GM21717 (cell line): Measurements from ENCODE around the gene CHRNB2.
"Not testable (repeated sequence)": the region's sequence is repeated elsewhere in the genome, so short reads cannot be mapped to it uniquely, and the experiment has no call there.

Experiments
- ATAC-seq: cut with Tn5 transposase; IDR thresholded peaks from one replicate; pipeline ENCODE4 v1.9.1; 2021; ENCODE audit warnings: mild to moderate bottlenecking, moderate library complexity; ENCODE audit not compliant: unreplicated experiment

The CHRNB2 gene, protein sequence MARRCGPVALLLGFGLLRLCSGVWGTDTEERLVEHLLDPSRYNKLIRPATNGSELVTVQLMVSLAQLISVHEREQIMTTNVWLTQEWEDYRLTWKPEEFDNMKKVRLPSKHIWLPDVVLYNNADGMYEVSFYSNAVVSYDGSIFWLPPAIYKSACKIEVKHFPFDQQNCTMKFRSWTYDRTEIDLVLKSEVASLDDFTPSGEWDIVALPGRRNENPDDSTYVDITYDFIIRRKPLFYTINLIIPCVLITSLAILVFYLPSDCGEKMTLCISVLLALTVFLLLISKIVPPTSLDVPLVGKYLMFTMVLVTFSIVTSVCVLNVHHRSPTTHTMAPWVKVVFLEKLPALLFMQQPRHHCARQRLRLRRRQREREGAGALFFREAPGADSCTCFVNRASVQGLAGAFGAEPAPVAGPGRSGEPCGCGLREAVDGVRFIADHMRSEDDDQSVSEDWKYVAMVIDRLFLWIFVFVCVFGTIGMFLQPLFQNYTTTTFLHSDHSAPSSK

GRCh38 chr1:154567386-154568156, at the start of gene CHRNB2:
CHRNB2 (plus strand) TSS chr1:154567778; CDS start chr1:154568045, 267 bp downstream.
- ATAC-seq: no peak

- ATAC-seq: no peak
These were observed 48.0 kb upstream of the CHRNB2 start for GRCh38 chr1:154519591-154519991.

DNA sequence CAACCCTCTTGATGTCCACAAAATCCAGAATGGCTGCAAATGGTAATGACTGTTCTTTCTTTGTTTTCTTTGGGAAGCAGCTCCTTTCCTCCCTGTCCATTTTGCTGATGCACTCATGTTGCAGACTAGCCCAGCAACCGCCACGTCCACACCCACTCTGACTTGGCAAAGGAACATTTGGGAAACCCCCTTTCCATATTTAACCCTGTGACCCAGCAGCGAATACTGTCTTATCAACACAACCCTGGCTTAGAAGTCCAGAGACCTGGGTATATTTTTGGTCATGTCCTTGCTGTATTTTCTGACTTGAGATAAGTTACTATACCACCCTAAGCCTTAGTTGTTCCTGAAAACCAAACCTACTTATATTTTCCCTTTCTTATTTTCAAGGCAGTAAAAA, 47.2 kb upstream of the CHRNB2 start:
- ATAC-seq: no peak

- ATAC-seq: no peak
These were observed 45.9 kb upstream of the CHRNB2 start for GRCh38 chr1:154521695-154522094.

GRCh38 chr1:154524881-154525280, 42.7 kb upstream of the CHRNB2 start:
- no peak for ATAC-seq

DNA sequence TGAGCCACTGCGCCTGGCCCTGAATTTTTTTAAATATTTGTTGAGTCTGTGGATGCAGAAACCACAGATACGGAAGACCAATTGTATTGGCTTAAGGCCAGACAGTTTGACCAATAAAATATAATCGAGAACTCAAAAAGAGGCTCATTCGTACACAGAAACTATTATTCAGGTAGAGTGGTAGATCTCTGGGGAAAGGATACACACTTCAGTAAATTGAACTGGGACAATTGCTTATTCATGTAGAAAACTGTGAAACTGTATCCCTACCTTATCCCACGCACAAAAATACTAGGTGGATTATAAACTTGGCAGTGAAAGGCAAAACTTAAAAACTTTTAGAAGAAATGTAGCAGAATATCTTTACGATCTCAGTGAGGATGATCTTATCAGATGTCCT, 40.4 kb upstream of the CHRNB2 start:
- no peak for ATAC-seq

- no peak for ATAC-seq
These were observed 38.3 kb upstream of the CHRNB2 start for GRCh38 chr1:154529308-154529707.

- ATAC-seq: not testable (repeated sequence)
These were observed 35.6 kb upstream of the CHRNB2 start for GRCh38 chr1:154531950-154532349.

GRCh38 chr1:154533952-154534844, 33.4 kb upstream of the CHRNB2 start:
- no peak for ATAC-seq

GRCh38 chr1:154536570-154536969, 31.0 kb upstream of the CHRNB2 start:
- ATAC-seq: no peak

GRCh38 chr1:154539486-154540483, 27.8 kb upstream of the CHRNB2 start:
- ATAC-seq: no peak

DNA sequence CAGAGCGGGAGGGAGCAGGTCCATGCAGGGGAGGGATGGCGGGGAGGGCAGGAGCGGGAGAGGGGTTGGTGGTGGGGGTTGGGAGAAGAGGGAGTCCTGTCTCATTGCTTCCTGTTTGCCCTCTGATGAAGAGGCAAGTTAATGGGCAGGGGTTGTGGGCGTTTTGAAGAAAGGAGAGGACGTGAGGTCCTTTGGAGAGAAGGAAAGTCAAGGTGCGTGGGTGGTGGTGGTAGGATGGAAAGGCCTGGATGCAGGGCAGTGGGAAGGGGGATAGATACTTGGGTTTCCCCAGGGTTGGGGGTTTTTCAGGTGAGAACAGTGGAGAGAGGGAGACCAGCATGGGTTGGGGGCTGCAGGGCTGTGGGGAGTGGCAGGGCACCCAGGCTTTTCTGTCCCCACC, 26.3 kb upstream of the CHRNB2 start:
- ATAC-seq: no peak

DNA sequence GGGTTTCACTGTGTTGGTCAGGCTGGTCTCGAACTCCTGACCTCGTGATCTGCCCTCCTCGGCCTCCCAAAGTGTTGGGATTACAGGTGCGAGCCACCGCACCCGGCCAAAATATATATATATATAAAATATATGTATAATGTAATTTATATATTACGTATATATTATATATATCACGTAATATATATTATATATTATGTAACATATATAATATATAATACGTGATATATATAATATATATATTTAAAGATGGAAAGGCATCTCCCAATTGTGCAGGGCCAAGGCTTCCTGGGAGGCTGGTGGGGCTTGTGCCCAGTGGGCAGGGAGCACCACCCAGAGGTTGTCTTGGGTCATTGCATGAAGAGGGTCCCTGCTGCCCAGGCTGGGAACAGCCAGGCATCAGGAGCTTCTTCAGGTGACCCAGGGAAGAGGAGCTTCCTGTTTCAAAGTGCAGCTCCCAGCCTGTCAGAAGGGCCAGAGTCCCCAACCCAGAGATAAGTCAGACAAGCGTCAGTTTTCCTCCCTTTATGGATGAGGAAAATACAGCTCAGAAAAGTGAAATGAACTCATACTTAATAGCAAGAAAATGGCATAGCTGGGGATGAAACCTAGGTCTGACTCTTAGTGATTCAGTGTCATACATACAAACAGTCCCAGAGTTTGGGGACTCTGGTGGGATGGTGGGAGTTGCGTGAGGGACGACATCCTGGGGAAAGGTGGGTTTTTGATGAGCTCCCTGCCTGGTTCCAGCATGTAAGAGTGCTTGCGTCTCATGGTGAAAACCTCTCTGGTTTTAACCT, 21.1 kb upstream of the CHRNB2 start:
- no peak for ATAC-seq

GRCh38 chr1:154547105-154547732, 20.4 kb upstream of the CHRNB2 start:
- ATAC-seq: no peak

- ATAC-seq: no peak
These were observed 19.6 kb upstream of the CHRNB2 start for GRCh38 chr1:154548028-154548427.

DNA sequence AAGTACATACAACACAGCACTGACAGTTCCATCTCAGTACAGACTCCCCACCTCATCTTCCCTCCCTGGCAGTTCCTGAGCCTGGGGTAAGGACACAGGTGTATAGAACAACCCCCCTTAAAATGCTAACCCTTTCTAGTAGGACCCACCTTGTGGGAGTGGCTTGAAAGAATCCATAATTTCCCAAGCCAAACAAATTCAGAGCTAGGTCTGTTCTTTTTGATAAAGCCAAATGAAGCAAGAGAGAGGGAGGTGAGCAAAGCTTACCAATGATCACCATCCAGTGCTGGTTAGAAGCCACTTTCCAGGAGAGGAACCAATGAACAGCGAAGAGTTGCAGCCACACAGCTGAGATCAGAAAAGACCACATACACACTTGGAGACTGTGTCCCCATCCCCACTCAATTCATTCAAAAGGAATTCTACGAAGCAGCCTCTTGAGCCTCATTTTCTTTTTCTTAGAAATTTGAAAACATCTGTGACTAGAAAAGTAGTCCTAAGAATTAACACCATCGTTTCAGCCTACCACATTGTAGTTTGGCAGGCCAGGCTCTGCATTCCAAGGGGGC, 18.3 kb upstream of the CHRNB2 start:
- no peak for ATAC-seq

DNA sequence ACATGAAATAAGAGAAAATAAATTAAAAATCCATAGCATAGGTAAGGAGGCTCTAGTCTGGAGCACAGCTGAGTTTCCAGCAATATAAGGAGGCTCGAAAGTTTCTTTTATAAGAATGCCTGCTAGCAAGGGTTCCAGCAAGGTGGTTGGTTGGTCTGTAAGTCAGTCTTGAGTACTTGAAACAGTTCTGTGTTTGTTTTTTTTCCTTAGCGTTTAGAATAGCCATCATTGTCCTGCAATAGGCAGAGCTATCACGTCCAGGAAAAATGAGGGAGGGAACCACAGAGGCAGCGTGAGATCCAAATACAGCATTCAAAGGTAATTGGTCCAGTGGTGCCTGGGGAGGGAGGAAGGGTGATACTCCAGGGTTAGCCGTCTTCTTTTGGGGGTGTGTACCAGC, 17.5 kb upstream of the CHRNB2 start:
- ATAC-seq: no peak

GRCh38 chr1:154550657-154551056, 16.9 kb upstream of the CHRNB2 start:
- ATAC-seq: no peak
